ENCODE measurements around the gene GPC5. TPM values are rescaled to one million over a fixed set of nuclear protein-coding genes. Genes with fewer than 3 reads are reported as not detected.

The GPC5 gene
- total RNA-seq, 1 experiment from 2014 or later = 0.26 TPM

GRCh38 chr13:92578358-92578757 is 1179.9 kb downstream of the GPC5 start:
- Histone ChIP-seq H3K4me1 (ENCODE audit: control insufficient read depth, insufficient read depth, low read length) (no peaks in the 10 kb centered on the region), H3K4me3 (ENCODE audit: low read depth in 2 of 2, low read length in 2 of 2) (no peak overlapping the region), H3K9me3 (ENCODE audit: control insufficient read depth, insufficient read depth, low read depth, low read length) (no peaks in the 10 kb centered on the region), H3K27me3 (ENCODE audit: control insufficient read depth, insufficient read depth, low read length) (no peaks in the 10 kb centered on the region), H3K36me3 (ENCODE audit: control insufficient read depth, insufficient read depth, low read length) (no peaks in the 10 kb centered on the region), H3K27ac (ENCODE audit: low read length) (no peak overlapping the region)
- DNase-seq (ENCODE audit: low read depth, low spot score) = no peak
- intact Hi-C loops (cut with micrococcal nuclease; ENCODE audit: unreplicated experiment) (no loop called here), in situ Hi-C loops (cut with HindIII; ENCODE audit: low pct_unique_long_range_greater_than_20kb, low sequenced_read_pairs) (no loop called here)
- TF ChIP-seq SIN3A (IDR thresholded peaks at IDR 0.05; ENCODE audit: borderline replicate concordance, insufficient read depth, low read depth, low read length) = no peak
- TF ChIP-seq, protein P1, sequence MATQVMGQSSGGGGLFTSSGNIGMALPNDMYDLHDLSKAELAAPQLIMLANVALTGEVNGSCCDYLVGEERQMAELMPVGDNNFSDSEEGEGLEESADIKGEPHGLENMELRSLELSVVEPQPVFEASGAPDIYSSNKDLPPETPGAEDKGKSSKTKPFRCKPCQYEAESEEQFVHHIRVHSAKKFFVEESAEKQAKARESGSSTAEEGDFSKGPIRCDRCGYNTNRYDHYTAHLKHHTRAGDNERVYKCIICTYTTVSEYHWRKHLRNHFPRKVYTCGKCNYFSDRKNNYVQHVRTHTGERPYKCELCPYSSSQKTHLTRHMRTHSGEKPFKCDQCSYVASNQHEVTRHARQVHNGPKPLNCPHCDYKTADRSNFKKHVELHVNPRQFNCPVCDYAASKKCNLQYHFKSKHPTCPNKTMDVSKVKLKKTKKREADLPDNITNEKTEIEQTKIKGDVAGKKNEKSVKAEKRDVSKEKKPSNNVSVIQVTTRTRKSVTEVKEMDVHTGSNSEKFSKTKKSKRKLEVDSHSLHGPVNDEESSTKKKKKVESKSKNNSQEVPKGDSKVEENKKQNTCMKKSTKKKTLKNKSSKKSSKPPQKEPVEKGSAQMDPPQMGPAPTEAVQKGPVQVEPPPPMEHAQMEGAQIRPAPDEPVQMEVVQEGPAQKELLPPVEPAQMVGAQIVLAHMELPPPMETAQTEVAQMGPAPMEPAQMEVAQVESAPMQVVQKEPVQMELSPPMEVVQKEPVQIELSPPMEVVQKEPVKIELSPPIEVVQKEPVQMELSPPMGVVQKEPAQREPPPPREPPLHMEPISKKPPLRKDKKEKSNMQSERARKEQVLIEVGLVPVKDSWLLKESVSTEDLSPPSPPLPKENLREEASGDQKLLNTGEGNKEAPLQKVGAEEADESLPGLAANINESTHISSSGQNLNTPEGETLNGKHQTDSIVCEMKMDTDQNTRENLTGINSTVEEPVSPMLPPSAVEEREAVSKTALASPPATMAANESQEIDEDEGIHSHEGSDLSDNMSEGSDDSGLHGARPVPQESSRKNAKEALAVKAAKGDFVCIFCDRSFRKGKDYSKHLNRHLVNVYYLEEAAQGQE (IDR thresholded peaks at IDR 0.05; ENCODE audit: insufficient read depth in 1 of 2, low read depth in 2 of 2, low read length in 1 of 2) = no peak
- TF ChIP-seq POLR2AphosphoS5 (IDR thresholded peaks at IDR 0.05; ENCODE audit: low read depth, low read length) = no peak
- no peak for ATAC-seq
- CTCF ChIA-PET = no interaction called here
- POLR2A ChIA-PET = no interaction called here
- BruUV-seq (replicated peaks) = no TSS peak

DNA sequence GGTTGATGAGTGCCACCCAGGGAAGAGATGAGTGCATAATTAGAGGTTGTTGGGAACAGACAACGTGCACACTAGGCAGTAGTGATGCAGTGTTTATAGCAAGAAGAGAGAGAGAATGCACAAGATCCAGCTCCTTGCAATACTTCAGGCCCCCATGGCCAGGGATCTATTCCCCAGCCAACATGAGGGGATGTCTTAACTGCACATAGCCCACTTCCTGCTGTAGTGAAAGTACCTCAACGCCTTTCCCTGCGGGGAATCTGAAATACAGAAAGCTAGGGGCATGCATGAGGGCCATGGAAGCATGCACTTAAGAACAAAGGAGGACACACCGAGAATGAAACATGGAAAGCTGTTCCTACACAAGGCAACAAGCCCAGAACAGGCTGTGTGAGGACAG is 1191.5 kb downstream of the GPC5 start:
- TF ChIP-seq, protein P1 (IDR thresholded peaks at IDR 0.05; ENCODE audit: insufficient read depth in 1 of 2, low read depth in 2 of 2, low read length in 1 of 2) = no peak
- TF ChIP-seq POLR2AphosphoS5 (IDR thresholded peaks at IDR 0.05; ENCODE audit: low read depth, low read length) (no peak), SIN3A (IDR thresholded peaks at IDR 0.05; ENCODE audit: borderline replicate concordance, insufficient read depth, low read depth, low read length) (no peak), TCF7L2 (IDR thresholded peaks at IDR 0.05; ENCODE audit: low read depth, low read length) (no peak)
- TF ChIP-seq, protein P2, sequence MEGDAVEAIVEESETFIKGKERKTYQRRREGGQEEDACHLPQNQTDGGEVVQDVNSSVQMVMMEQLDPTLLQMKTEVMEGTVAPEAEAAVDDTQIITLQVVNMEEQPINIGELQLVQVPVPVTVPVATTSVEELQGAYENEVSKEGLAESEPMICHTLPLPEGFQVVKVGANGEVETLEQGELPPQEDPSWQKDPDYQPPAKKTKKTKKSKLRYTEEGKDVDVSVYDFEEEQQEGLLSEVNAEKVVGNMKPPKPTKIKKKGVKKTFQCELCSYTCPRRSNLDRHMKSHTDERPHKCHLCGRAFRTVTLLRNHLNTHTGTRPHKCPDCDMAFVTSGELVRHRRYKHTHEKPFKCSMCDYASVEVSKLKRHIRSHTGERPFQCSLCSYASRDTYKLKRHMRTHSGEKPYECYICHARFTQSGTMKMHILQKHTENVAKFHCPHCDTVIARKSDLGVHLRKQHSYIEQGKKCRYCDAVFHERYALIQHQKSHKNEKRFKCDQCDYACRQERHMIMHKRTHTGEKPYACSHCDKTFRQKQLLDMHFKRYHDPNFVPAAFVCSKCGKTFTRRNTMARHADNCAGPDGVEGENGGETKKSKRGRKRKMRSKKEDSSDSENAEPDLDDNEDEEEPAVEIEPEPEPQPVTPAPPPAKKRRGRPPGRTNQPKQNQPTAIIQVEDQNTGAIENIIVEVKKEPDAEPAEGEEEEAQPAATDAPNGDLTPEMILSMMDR (IDR thresholded peaks at IDR 0.05) = no peak
- H3K9me3 ChIP-seq (ENCODE audit: control insufficient read depth, insufficient read depth, low read depth, low read length) = no peaks in the 10 kb centered on the region
- ATAC-seq (no peak), DNase-seq (ENCODE audit: low read depth, low spot score) (no peak)
- no peaks in the 10 kb centered on the region for H3K27me3 ChIP-seq (ENCODE audit: control insufficient read depth, insufficient read depth, low read length)
- H3K36me3 ChIP-seq (ENCODE audit: control insufficient read depth, insufficient read depth, low read length) = no peaks in the 10 kb centered on the region
- ChIA-PET CTCF (no interaction called here), POLR2A (no interaction called here)
- in situ Hi-C loops (cut with HindIII; ENCODE audit: low pct_unique_long_range_greater_than_20kb, low sequenced_read_pairs) = no loop called here
- no TSS peak for BruUV-seq (replicated peaks)
- no peak overlapping the region for H3K27ac ChIP-seq (ENCODE audit: low read length)
- no peak overlapping the region for H3K4me3 ChIP-seq (ENCODE audit: low read depth in 2 of 2, low read length in 2 of 2)
- intact Hi-C loops (cut with micrococcal nuclease; ENCODE audit: unreplicated experiment) = no loop called here
- H3K4me1 ChIP-seq (ENCODE audit: control insufficient read depth, insufficient read depth, low read length) = no peaks in the 10 kb centered on the region
